HAP-1 (cell line): ENCODE measurements around the gene DNAH9.

Source experiments
- DNase-seq, 2 experiments: peaks; one replicate each; pipeline ENCODE4 v3.0.0-alpha.2; 2016 to 2020; ENCODE audit warnings: low spot score in 2 of 2
- H3K27me3 ChIP-seq: fragments of 250-450 bp; sonication (Bioruptor Pico); 2 replicates; pipeline ENCODE4 v1.5.1; 2020; ENCODE audit warnings: low read depth, mild to moderate bottlenecking, moderate library complexity
- H3K36me3 ChIP-seq: fragments of 250-450 bp; sonication (Bioruptor Pico); replicated peaks from 2 replicates; pipeline ENCODE4 v1.5.1; 2020; ENCODE audit warnings: mild to moderate bottlenecking
- H3K4me1 ChIP-seq: fragments of 250-450 bp; sonication (Bioruptor Pico); 2 replicates; pipeline ENCODE4 v1.5.1; 2020; ENCODE audit warnings: mild to moderate bottlenecking
- H3K4me3 ChIP-seq: fragments of 250-450 bp; sonication (Bioruptor Pico); 2 replicates; pipeline ENCODE4 v1.5.1; 2020; ENCODE audit warnings: mild to moderate bottlenecking, moderate library complexity
- H3K9me3 ChIP-seq: fragments of 250-450 bp; sonication (Bioruptor Pico); 2 replicates; pipeline ENCODE4 v1.5.1; 2020; ENCODE audit warnings: mild to moderate bottlenecking, moderate library complexity
- in situ Hi-C: fragments of 300-500 bp; cut with MboI; formaldehyde crosslinking; loops from 3 replicates; pipeline ENCODE4 v1.14.3; 2020; ENCODE audit warnings: low sequenced_read_pairs, inconsistent platforms, mixed read lengths

DNAH9 gene

GRCh38 chr17:11645426-11645825, 47.2 kb downstream of the DNAH9 start:
- H3K4me3 ChIP-seq: no peak overlapping the region
- no peaks in the 10 kb centered on the region for H3K4me1 ChIP-seq
- no peaks in the 10 kb centered on the region for H3K36me3 ChIP-seq
- no peak for DNase-seq
- no peaks in the 10 kb centered on the region for H3K9me3 ChIP-seq
- H3K27me3 ChIP-seq: no peaks in the 10 kb centered on the region
- in situ Hi-C loops: no loop called here

DNA sequence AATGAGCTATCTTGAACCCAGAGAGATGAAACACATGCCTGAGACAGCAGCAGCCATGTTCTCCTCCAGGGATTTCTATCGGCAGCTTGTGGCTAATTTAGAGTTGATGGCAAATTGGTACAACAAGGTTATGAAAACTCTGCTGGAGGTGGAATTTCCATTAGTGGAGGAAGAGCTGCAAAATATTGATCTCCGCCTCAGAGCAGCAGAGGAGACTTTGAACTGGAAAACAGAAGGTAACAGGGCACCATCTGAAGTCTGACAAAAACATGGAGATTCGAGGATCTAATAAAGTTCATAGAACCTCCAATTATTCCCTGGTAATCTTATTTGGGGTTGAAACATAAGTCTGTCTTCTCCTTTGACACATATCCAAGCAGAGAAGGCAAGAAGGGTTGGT, 52.8 kb downstream of the DNAH9 start:
- no peaks in the 10 kb centered on the region for H3K36me3 ChIP-seq
- H3K4me3 ChIP-seq: no peak overlapping the region
- H3K27me3 ChIP-seq: no peaks in the 10 kb centered on the region
- DNase-seq: no peak
- H3K9me3 ChIP-seq: no peaks in the 10 kb centered on the region
- H3K4me1 ChIP-seq: no peaks in the 10 kb centered on the region
- in situ Hi-C loops: no loop called here

DNA sequence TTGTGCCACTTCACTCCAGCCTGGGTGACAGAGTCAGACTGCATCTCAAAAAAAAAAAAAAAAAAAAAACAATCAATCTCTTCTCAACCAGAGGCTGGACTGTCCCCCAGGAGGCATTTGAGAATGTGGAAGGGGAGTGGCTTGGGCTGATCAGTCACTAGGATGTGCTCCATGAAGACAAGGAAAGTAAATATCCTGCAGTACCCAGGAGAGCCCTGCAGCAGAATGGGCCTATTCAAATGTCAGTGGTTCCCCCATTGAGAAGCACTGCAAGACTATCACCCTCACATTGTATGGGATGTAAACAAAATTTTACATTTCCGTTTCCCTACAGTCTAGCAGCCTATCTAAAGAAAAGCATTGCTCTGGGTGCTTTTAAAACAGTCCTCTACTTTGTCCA, 70.3 kb downstream of the DNAH9 start:
- H3K36me3 ChIP-seq: no peaks in the 10 kb centered on the region
- DNase-seq: no peak
- in situ Hi-C loops: no loop called here
- no peaks in the 10 kb centered on the region for H3K4me1 ChIP-seq
- H3K4me3 ChIP-seq: no peak overlapping the region
- no peaks in the 10 kb centered on the region; the same call in 1 of the 2 replicates for H3K9me3 ChIP-seq
- no peaks in the 10 kb centered on the region for H3K27me3 ChIP-seq

GRCh38 chr17:11671126-11671525, 72.9 kb downstream of the DNAH9 start:
- no peaks in the 10 kb centered on the region for H3K4me1 ChIP-seq
- in situ Hi-C loops: no loop called here
- DNase-seq: no peak
- H3K27me3 ChIP-seq: no peaks in the 10 kb centered on the region
- no peaks in the 10 kb centered on the region; the same call in 1 of the 2 replicates for H3K9me3 ChIP-seq
- H3K4me3 ChIP-seq: no peak overlapping the region
- no peaks in the 10 kb centered on the region for H3K36me3 ChIP-seq

GRCh38 chr17:11682646-11683045, 84.4 kb downstream of the DNAH9 start:
- in situ Hi-C loops: no loop called here
- no peak for DNase-seq
- Histone ChIP-seq H3K36me3 (no peaks in the 10 kb centered on the region), H3K4me1 (no peaks in the 10 kb centered on the region), H3K9me3 (no peaks in the 10 kb centered on the region; the same call in 1 of the 2 replicates), H3K27me3 (no peaks in the 10 kb centered on the region), H3K4me3 (no peak overlapping the region)

DNA sequence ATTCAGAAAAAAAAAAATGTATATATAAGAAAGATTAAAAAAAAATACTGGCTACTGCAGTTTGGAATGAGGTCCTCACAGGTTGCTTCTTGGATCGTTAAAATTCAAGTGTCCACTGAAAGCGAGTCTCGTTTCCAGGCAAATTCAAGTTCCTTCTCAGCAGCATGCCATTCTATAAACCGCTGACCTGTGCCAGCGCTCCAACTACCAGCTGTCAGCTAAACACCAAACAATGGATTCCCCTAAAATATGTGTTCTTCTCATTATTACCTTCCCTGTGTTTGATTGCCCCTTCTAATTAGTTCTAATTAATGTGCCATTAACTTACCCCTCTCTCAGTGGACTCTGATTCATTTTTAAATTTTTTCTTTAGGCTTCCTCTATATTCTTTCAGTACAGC, 92.4 kb downstream of the DNAH9 start:
- DNase-seq: no peak
- Histone ChIP-seq H3K9me3 (no peaks in the 10 kb centered on the region), H3K27me3 (no peaks in the 10 kb centered on the region), H3K4me3 (no peak overlapping the region), H3K4me1 (no peaks in the 10 kb centered on the region), H3K36me3 (no peaks in the 10 kb centered on the region)
- in situ Hi-C loops: no loop called here

- Histone ChIP-seq H3K27me3 (no peaks in the 10 kb centered on the region), H3K4me3 (no peak overlapping the region), H3K9me3 (0 out of 2 replicates have a peak, but pooled peaks cover 3% of the 10 kb centered on the region), H3K36me3 (no peaks in the 10 kb centered on the region), H3K4me1 (no peaks in the 10 kb centered on the region)
- no peak for DNase-seq
- in situ Hi-C loops: no loop called here
These were observed 94.4 kb downstream of the DNAH9 start for GRCh38 chr17:11692688-11693087.

DNA sequence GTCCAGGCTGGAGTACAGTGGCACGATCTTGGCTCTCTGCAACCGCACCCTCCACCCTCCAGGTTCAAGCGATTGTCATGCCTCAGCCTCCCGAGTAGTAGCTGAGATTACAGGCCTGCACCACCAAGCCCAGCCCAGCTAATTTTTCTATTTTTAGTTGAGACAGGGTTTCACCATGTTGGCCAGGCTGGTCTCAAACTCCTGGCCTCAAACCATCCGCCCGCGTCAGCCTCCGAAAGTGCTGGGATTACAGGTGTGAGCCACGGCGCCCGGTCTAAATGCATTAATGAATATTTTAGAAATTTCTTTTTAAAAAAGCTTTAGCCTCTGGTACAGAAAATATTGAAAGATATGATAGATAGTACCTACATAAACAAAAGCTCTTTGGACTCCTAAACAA, 95.0 kb downstream of the DNAH9 start:
- H3K36me3 ChIP-seq: no peaks in the 10 kb centered on the region
- 0 out of 2 replicates have a peak, but pooled peaks cover 3% of the 10 kb centered on the region for H3K9me3 ChIP-seq
- no peaks in the 10 kb centered on the region for H3K4me1 ChIP-seq
- in situ Hi-C loops: no loop called here
- no peak overlapping the region for H3K4me3 ChIP-seq
- no peak for DNase-seq
- no peaks in the 10 kb centered on the region for H3K27me3 ChIP-seq

GRCh38 chr17:11700668-11701067, 102.4 kb downstream of the DNAH9 start:
- Histone ChIP-seq H3K27me3 (no peaks in the 10 kb centered on the region), H3K4me1 (no peaks in the 10 kb centered on the region), H3K36me3 (no peaks in the 10 kb centered on the region), H3K4me3 (no peak overlapping the region), H3K9me3 (0 out of 2 replicates have a peak, but pooled peaks cover 3% of the 10 kb centered on the region)
- DNase-seq: no peak
- in situ Hi-C loops: no loop called here

DNA sequence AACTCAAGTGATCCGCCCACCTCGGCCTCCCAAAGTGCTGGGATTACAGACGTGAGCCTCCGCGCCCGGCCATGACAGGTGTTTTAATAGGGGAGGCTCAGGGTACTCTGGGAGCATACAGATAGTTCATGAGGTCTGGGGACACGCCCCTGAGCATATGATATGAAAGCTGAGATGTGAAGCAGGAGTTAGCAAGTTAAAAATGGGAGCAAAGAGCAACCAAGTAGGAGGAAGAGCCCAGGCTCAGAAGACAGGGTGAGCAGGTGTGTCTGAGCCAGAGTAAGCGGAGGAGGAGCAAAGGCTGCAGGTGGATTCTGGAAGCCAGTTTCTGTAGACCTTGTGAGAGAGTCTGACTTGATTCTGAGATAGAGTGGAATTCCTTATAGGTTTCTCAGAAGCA, 103.6 kb downstream of the DNAH9 start:
- in situ Hi-C loops: no loop called here
- Histone ChIP-seq H3K9me3 (0 out of 2 replicates have a peak, but pooled peaks cover 3% of the 10 kb centered on the region), H3K4me3 (no peak overlapping the region), H3K27me3 (no peaks in the 10 kb centered on the region), H3K4me1 (no peaks in the 10 kb centered on the region), H3K36me3 (no peaks in the 10 kb centered on the region)
- no peak for DNase-seq

DNA sequence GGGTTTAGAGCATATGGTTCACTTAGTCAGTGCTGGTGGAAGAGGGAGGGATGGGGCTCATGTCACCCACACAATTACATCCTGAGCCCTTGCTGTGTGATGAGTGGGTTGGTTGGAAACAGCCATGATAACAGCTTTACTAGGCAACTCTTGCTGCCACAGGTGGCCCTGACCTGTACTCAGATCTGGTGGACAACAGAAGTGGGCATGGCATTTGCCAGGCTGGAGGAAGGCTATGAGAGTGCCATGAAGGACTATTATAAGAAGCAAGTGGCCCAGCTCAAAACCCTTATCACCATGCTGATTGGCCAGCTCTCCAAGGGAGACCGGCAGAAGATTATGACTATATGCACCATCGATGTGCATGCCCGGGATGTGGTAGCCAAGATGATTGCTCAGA, 105.8 kb downstream of the DNAH9 start:
- Histone ChIP-seq H3K4me1 (no peaks in the 10 kb centered on the region), H3K4me3 (no peak overlapping the region), H3K27me3 (no peaks in the 10 kb centered on the region), H3K9me3 (no peaks in the 10 kb centered on the region), H3K36me3 (no peaks in the 10 kb centered on the region)
- no peak for DNase-seq
- in situ Hi-C loops: no loop called here

GRCh38 chr17:11705111-11705510, 106.8 kb downstream of the DNAH9 start:
- no peaks in the 10 kb centered on the region for H3K36me3 ChIP-seq
- H3K27me3 ChIP-seq: no peaks in the 10 kb centered on the region
- DNase-seq: no peak
- H3K4me1 ChIP-seq: no peaks in the 10 kb centered on the region
- in situ Hi-C loops: no loop called here
- no peak overlapping the region for H3K4me3 ChIP-seq
- H3K9me3 ChIP-seq: no peaks in the 10 kb centered on the region

DNA sequence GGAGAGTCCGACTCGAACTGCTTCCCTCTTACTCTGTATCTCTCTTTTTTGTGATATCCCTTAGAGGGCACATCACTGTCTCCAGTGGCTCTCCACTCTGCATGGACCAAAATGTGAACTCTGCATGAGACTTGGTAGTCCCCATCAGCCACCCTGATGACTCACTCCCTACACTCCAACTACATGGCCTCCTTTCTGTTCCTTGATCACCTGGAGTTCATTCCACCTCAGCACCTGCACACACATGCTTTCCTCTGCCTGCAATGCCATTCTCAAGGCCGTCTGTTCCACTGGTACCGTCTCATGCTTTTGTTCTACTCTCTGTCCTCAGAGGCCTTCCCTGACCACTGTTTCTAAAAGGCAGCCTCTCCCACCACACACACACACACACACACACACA, 109.3 kb downstream of the DNAH9 start:
- no peak overlapping the region for H3K4me3 ChIP-seq
- DNase-seq: no peak
- in situ Hi-C loops: no loop called here
- no peaks in the 10 kb centered on the region for H3K36me3 ChIP-seq
- H3K9me3 ChIP-seq: no peaks in the 10 kb centered on the region
- H3K27me3 ChIP-seq: no peaks in the 10 kb centered on the region
- H3K4me1 ChIP-seq: no peaks in the 10 kb centered on the region

DNA sequence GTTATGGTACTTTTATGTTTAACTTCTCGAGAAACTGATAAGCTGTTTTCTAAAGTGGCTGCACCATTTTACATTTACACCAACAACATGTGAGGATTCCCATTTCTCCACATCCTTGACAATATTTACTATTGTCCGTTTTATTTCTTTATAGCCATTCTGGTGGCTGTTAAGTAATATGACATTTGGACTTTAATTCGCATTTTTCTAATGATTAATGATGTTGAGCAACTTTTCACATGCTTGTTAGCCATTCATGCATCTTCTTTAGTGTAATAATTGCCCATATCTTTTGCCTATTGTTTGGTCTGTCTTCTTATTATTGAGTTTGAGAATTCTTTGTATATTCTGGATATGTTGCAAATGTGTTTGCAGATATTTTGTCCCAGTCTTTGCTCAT, 114.2 kb downstream of the DNAH9 start:
- no peaks in the 10 kb centered on the region for H3K9me3 ChIP-seq
- no peak for DNase-seq
- in situ Hi-C loops: no loop called here

GRCh38 chr17:11719203-11719602, 120.9 kb downstream of the DNAH9 start:
- Histone ChIP-seq H3K4me1 (no peaks in the 10 kb centered on the region), H3K4me3 (no peak overlapping the region), H3K27me3 (no peaks in the 10 kb centered on the region), H3K36me3 (no peaks in the 10 kb centered on the region), H3K9me3 (no peaks in the 10 kb centered on the region)
- DNase-seq: no peak
- in situ Hi-C loops: no loop called here

More for the DNA sequence above, 114.2 kb downstream of the DNAH9 start:
- Histone ChIP-seq H3K4me3 (no peak overlapping the region), H3K4me1 (no peaks in the 10 kb centered on the region), H3K27me3 (no peaks in the 10 kb centered on the region), H3K36me3 (no peaks in the 10 kb centered on the region)
